Right kidney (tissue), 1 donor: ENCODE results near the gene PLAC8L1.

Source experiments
- DNase-seq: peaks from one replicate; pipeline ENCODE4 v3.0.0-alpha.2; 2016

Gene PLAC8L1

DNA sequence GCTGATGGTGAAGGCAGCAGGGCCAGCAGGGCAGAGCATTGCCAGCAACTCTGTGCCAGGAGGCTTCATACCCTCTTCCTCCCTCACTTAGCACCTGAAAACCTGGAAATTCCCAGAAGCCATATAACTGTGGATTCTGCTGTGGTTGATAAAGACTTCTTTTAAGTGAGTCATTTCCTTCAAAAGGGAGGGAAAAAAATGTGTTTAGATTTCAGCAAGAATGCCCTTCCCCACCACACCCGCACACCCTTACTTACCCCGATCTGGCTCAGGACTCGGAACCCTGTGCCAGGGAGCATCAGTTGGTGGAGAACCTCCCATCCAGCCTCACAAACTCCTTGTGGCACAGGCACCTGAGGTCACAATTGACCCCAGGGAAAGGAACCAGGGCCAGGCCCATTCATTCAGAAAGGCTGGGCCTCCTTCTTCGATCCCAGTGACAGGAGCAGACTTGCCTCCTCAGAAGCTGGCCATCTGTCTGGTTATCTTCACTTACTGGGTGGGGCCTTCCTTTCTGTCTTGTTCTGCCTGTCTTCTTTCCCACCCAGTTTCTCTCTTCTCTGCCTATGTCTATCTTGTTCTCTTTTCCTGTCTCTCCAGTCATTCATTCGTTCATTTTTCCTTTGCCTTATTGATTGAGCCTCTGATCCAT lies 62.6 kb downstream of the PLAC8L1 start:
- no peak for DNase-seq

GRCh38 chr5:146041180-146041789 lies 64.1 kb downstream of the PLAC8L1 start:
- no peak for DNase-seq

DNA sequence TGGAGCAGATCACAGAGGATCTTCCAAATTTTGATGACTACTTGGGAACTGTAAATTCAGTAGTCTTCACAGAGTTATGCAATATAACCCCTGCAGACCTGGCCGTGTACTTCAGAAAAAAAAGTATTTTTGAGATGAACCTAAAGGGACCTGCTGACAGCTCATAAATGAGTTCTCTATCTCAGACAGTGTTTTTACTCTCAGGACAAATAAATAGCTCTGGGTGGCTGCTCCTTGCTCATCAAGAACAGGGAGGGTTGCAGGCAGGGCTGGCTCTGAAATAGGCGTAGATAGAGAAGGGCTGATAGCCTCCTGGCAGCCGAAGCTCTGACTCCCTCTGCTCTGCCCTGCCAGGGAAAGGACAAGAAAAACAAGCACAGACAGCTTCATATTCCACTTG lies 64.8 kb downstream of the PLAC8L1 start:
- no peak for DNase-seq

DNA sequence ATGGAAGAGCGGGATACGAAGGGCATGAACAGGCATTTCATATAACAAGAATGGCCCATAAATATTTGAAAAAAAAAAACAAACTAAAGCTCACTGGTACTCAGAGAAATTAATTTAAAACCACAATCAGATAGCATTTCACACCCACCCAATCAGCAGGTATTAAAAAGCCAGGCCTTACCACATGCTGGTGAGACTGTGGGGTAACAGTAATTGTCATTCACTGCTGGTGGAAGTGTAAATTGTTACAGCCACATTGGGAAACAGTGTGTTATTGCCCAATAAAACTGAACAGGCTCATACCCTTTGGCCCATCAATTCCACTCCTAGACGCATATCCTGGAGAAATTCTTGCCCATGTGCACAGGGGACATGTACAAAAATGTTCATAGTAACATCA lies 66.0 kb downstream of the PLAC8L1 start:
- no peak for DNase-seq

- DNase-seq = no peak
Observed at GRCh38 chr5:146034605-146035004, 70.8 kb downstream of the PLAC8L1 start.
